ENCODE measurements around the gene DDX60. TPM values are rescaled to one million over a fixed set of nuclear protein-coding genes. Genes with fewer than 3 reads are reported as not detected.
"Not testable (repeated sequence)": the region's sequence is repeated elsewhere in the genome, so short reads cannot be mapped to it uniquely, and the experiment has no call there.

The DDX60 gene
- polyA plus RNA-seq, 1 of the 3 experiments (the other 2 are of a cell fraction), result 2.7 TPM

DNA sequence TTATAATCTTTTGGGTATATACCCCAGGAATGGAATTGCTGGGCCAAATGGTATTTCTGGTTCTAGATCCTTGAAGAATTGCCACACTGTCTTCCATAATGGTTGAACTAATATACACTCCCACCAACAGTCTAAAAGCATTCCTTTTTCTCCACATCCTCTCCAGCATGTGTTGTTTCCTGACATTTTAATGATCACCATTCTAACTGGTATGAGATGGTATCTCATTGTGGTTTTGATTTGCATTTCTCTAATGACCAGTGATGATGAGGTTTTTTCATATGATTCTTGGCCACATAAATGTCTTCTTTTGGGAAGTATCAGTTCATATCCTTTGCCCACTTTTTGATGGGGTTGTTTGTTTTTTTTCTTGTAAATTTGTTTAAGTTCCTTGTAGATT lies 105.0 kb downstream of the DDX60 start:
- H3K27me3 ChIP-seq (ENCODE audit: insufficient read depth); DNase-seq; POLR2A ChIA-PET: not testable (repeated sequence)

GRCh38 chr4:168212656-168213055 lies 105.9 kb downstream of the DDX60 start:
- Histone ChIP-seq H3K79me2 (ENCODE audit: insufficient read depth) (no peaks in the 10 kb centered on the region), H3K9ac (no peak overlapping the region), H3K27ac (ENCODE audit: low read depth in 2 of 2, low read length in 1 of 2) (no peak overlapping the region), H3K9me2 (no peaks in the 10 kb centered on the region), H3K36me3 (replicated peaks in 1 of 2; ENCODE audit: control insufficient read depth in 1 of 2, insufficient read depth in 2 of 2, low read length in 1 of 2) (peaks cover 0 to 12% of the 10 kb centered on the region in 2 experiments), H3F3A (replicated peaks; ENCODE audit: insufficient read depth) (no peaks in the 10 kb centered on the region), H2AFZ (ENCODE audit: low read depth) (no peak overlapping the region), H4K20me1 (ENCODE audit: insufficient read depth) (no peaks in the 10 kb centered on the region), H3K9me3 (no peaks in the 10 kb centered on the region; the same call in 1 of the 2 replicates), H3K4me3 (ENCODE audit: low read depth in 2 of 2, low read length in 1 of 2) (no peak overlapping the region), H3K27me3 (ENCODE audit: insufficient read depth) (no peaks in the 10 kb centered on the region), H3K4me2 (no peak overlapping the region), H3K4me1 (ENCODE audit: control insufficient read depth in 1 of 2, insufficient read depth in 2 of 2, low read depth in 1 of 2, low read length in 1 of 2) (no peaks in the 10 kb centered on the region)
- WGBS (ENCODE audit: low lambda C conversion rate), result 89% methylated on average over 3 of the region's 3 CpGs
- no peak for DNase-seq
- ChIA-PET CTCF (no interaction called here), POLR2A (no interaction called here)
- TF ChIP-seq EP300 (IDR thresholded peaks at IDR 0.05; ENCODE audit: borderline replicate concordance in 1 of 2, low read depth in 1 of 2, low read length in 1 of 2) (no peak), USF2 (IDR thresholded peaks at IDR 0.05; ENCODE audit: borderline replicate concordance, low read depth, low read length) (no peak), TCF12 (IDR thresholded peaks at IDR 0.05) (no peak), TEAD4 (IDR thresholded peaks at IDR 0.05; ENCODE audit: borderline replicate concordance, insufficient read depth) (no peak), MXI1 (IDR thresholded peaks at IDR 0.05; ENCODE audit: low read depth, low read length) (no peak), FOSL2 (IDR thresholded peaks at IDR 0.05; ENCODE audit: borderline replicate concordance, low read depth) (no peak), ELF1 (IDR thresholded peaks at IDR 0.05) (no peak), PBX3 (IDR thresholded peaks at IDR 0.05) (no peak), FOXM1 (IDR thresholded peaks at IDR 0.05; ENCODE audit: low read depth) (no peak), GABPA (IDR thresholded peaks at IDR 0.05; ENCODE audit: low read depth) (no peak), NFIC (IDR thresholded peaks at IDR 0.05; ENCODE audit: borderline replicate concordance) (no peak), SMC3 (IDR thresholded peaks at IDR 0.05; ENCODE audit: low read depth, low read length) (no peak), MEF2A (IDR thresholded peaks at IDR 0.05; ENCODE audit: borderline replicate concordance, low read depth) (no peak)
- TF ChIP-seq, protein P1, sequence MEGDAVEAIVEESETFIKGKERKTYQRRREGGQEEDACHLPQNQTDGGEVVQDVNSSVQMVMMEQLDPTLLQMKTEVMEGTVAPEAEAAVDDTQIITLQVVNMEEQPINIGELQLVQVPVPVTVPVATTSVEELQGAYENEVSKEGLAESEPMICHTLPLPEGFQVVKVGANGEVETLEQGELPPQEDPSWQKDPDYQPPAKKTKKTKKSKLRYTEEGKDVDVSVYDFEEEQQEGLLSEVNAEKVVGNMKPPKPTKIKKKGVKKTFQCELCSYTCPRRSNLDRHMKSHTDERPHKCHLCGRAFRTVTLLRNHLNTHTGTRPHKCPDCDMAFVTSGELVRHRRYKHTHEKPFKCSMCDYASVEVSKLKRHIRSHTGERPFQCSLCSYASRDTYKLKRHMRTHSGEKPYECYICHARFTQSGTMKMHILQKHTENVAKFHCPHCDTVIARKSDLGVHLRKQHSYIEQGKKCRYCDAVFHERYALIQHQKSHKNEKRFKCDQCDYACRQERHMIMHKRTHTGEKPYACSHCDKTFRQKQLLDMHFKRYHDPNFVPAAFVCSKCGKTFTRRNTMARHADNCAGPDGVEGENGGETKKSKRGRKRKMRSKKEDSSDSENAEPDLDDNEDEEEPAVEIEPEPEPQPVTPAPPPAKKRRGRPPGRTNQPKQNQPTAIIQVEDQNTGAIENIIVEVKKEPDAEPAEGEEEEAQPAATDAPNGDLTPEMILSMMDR (IDR thresholded peaks at IDR 0.05), result no peak

More for the DNA sequence above, 105.0 kb downstream of the DDX60 start:
- CTCF ChIA-PET; H2AFZ ChIP-seq (ENCODE audit: low read depth); H4K20me1 ChIP-seq (ENCODE audit: insufficient read depth); H3F3A ChIP-seq (replicated peaks; ENCODE audit: insufficient read depth); H3K27ac ChIP-seq (ENCODE audit: low read depth in 2 of 2, low read length in 1 of 2); H3K4me2 ChIP-seq; H3K4me3 ChIP-seq (ENCODE audit: low read depth in 2 of 2, low read length in 1 of 2); H3K9me3 ChIP-seq; H3K9ac ChIP-seq; H3K79me2 ChIP-seq (ENCODE audit: insufficient read depth); H3K9me2 ChIP-seq; H3K4me1 ChIP-seq (ENCODE audit: control insufficient read depth in 1 of 2, insufficient read depth in 2 of 2, low read depth in 1 of 2, low read length in 1 of 2): not testable (repeated sequence)
- peaks cover 0 to 14% of the 10 kb centered on the region in 2 experiments for H3K36me3 ChIP-seq (replicated peaks in 1 of 2; ENCODE audit: control insufficient read depth in 1 of 2, insufficient read depth in 2 of 2, low read length in 1 of 2)
- TF ChIP-seq TCF12 (IDR thresholded peaks at IDR 0.05), result 0 out of 2 replicates have a peak, but pooled peaks have one; percentile 15
